Measurements from ENCODE around the gene NES. TPM values are rescaled to one million over a fixed set of nuclear protein-coding genes. Genes with fewer than 3 reads are reported as not detected.

The NES gene
- total RNA-seq, 1 experiment from 2014 or later: 56.3 TPM

GRCh38 chr1:156689035-156689952, 12.1 kb upstream of the NES start:
- ChIA-PET CTCF (interaction anchor here (0.5 to 5.7 kb wide), 29 partner anchors 9 to 238 kb away, joined by 3 to 118 read pairs (median 6); partner anchors contain the start of genes CRABP2, HDGF, ISG20L2 and METTL25B), POLR2A (interaction anchor here (0.5 to 1.7 kb wide), 6 partner anchors 16 to 700 kb away, joined by 3 to 12 read pairs (median 3); no protein-coding TSS in a partner anchor)
- Histone ChIP-seq H3K36me3 (ENCODE audit: control insufficient read depth, insufficient read depth, low read length) (no peaks in the 10 kb centered on the region), H3K27me3 (ENCODE audit: control insufficient read depth, insufficient read depth, low read length) (no peaks in the 10 kb centered on the region), H3K4me3 (ENCODE audit: low read depth in 2 of 2, low read length in 2 of 2) (peak overlapping the region; percentile 39 to 63), H3K4me1 (ENCODE audit: control insufficient read depth, insufficient read depth, low read length) (peaks cover 50% of the 10 kb centered on the region), H3K27ac (ENCODE audit: low read length) (peak overlapping the region; percentile 95), H3K9me3 (ENCODE audit: control insufficient read depth, insufficient read depth, low read depth, low read length) (no peaks in the 10 kb centered on the region)
- in situ Hi-C loops (cut with HindIII; ENCODE audit: low pct_unique_long_range_greater_than_20kb, low sequenced_read_pairs) (no loop called here), intact Hi-C loops (cut with micrococcal nuclease; ENCODE audit: unreplicated experiment) (loop anchor here (1.0 kb wide), 1 partner anchor 37 kb away; no protein-coding TSS in a partner anchor)
- no peak; the same call in 1 of the 2 replicates for TF ChIP-seq POLR2AphosphoS5 (IDR thresholded peaks at IDR 0.05; ENCODE audit: low read depth, low read length)
- 0 out of 2 replicates have a peak, but pooled peaks have one; percentile 27 for TF ChIP-seq SIN3A (IDR thresholded peaks at IDR 0.05; ENCODE audit: borderline replicate concordance, insufficient read depth, low read depth, low read length)
- TF ChIP-seq, protein P1, sequence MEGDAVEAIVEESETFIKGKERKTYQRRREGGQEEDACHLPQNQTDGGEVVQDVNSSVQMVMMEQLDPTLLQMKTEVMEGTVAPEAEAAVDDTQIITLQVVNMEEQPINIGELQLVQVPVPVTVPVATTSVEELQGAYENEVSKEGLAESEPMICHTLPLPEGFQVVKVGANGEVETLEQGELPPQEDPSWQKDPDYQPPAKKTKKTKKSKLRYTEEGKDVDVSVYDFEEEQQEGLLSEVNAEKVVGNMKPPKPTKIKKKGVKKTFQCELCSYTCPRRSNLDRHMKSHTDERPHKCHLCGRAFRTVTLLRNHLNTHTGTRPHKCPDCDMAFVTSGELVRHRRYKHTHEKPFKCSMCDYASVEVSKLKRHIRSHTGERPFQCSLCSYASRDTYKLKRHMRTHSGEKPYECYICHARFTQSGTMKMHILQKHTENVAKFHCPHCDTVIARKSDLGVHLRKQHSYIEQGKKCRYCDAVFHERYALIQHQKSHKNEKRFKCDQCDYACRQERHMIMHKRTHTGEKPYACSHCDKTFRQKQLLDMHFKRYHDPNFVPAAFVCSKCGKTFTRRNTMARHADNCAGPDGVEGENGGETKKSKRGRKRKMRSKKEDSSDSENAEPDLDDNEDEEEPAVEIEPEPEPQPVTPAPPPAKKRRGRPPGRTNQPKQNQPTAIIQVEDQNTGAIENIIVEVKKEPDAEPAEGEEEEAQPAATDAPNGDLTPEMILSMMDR (IDR thresholded peaks at IDR 0.05): peak; percentile 93
- TF ChIP-seq TCF7L2 (IDR thresholded peaks at IDR 0.05; ENCODE audit: low read depth, low read length): 0 out of 2 replicates have a peak, but pooled peaks have one; percentile 34
- TF ChIP-seq REST (IDR thresholded peaks at IDR 0.05; ENCODE audit: insufficient read depth in 1 of 2, low read depth in 2 of 2, low read length in 1 of 2): no peak
- ATAC-seq: peak; percentile 88
- peak; percentile 78 for DNase-seq (ENCODE audit: low read depth, low spot score)
- BruUV-seq (replicated peaks): no TSS peak

GRCh38 chr1:156684227-156684782, 7.1 kb upstream of the NES start:
- no peak for DNase-seq (ENCODE audit: low read depth, low spot score)
- Histone ChIP-seq H3K27ac (ENCODE audit: low read length) (no peak overlapping the region), H3K27me3 (ENCODE audit: control insufficient read depth, insufficient read depth, low read length) (no peaks in the 10 kb centered on the region), H3K36me3 (ENCODE audit: control insufficient read depth, insufficient read depth, low read length) (no peaks in the 10 kb centered on the region), H3K4me1 (ENCODE audit: control insufficient read depth, insufficient read depth, low read length) (peaks cover 3% of the 10 kb centered on the region; the same call in 1 of the 2 replicates), H3K9me3 (ENCODE audit: control insufficient read depth, insufficient read depth, low read depth, low read length) (no peaks in the 10 kb centered on the region), H3K4me3 (ENCODE audit: low read depth in 2 of 2, low read length in 2 of 2) (no peak overlapping the region)
- no TSS peak for BruUV-seq (replicated peaks)
- no peak for ATAC-seq
- intact Hi-C loops (cut with micrococcal nuclease; ENCODE audit: unreplicated experiment) (no loop called here), in situ Hi-C loops (cut with HindIII; ENCODE audit: low pct_unique_long_range_greater_than_20kb, low sequenced_read_pairs) (no loop called here)
- TF ChIP-seq REST (IDR thresholded peaks at IDR 0.05; ENCODE audit: insufficient read depth in 1 of 2, low read depth in 2 of 2, low read length in 1 of 2) (no peak), SIN3A (IDR thresholded peaks at IDR 0.05; ENCODE audit: borderline replicate concordance, insufficient read depth, low read depth, low read length) (no peak), POLR2AphosphoS5 (IDR thresholded peaks at IDR 0.05; ENCODE audit: low read depth, low read length) (no peak), TCF7L2 (IDR thresholded peaks at IDR 0.05; ENCODE audit: low read depth, low read length) (no peak)
- TF ChIP-seq, protein P1 (IDR thresholded peaks at IDR 0.05): peak; percentile 20
- POLR2A ChIA-PET: no interaction called here
- CTCF ChIA-PET: interaction anchor here (0.5 to 1.5 kb wide), 4 partner anchors 22 to 43 kb away, joined by 3 to 10 read pairs (median 7); partner anchors contain the start of genes ISG20L2 and METTL25B
